K562 (cell line): Measurements from ENCODE around the gene PTGES3L. TPM values are rescaled to one million over a fixed set of nuclear protein-coding genes. Genes with fewer than 3 reads are reported as not detected.
A peak's percentile ranks its signal among the peaks of the same experiment; 100 is the strongest.

Experiments used
- ATF7 ChIP-seq: fragments of 450-650 bp; IDR thresholded peaks from 2 replicates; pipeline ENCODE4 v1.7.1; 2014; ENCODE audit warnings: mild to moderate bottlenecking, moderate library complexity
- BRD4 ChIP-seq: fragments of 200-600 bp; sonication (generic); IDR thresholded peaks from 2 replicates; pipeline ENCODE4 v1.6.1; 2017; ENCODE audit warnings: inconsistent platforms
- DLX4 ChIP-seq: fragments of 250-450 bp; sonication (Bioruptor Pico); IDR thresholded peaks from 2 replicates; pipeline ENCODE4 v1.6.1; 2021; ENCODE audit warnings: mild to moderate bottlenecking
- DNMT1 ChIP-seq: fragments of 450-650 bp; IDR thresholded peaks from 2 replicates; pipeline ENCODE4 v1.6.1; 2016; ENCODE audit warnings: antibody characterized with exemption, mild to moderate bottlenecking
- ELF4 ChIP-seq: fragments of 450-650 bp; formaldehyde crosslinking; IDR thresholded peaks from 2 replicates; pipeline ENCODE4 v1.4.0; 2022; ENCODE audit warnings: missing genetic modification characterization
- FIP1L1 ChIP-seq: fragments of 200-400 bp; formaldehyde crosslinking; IDR thresholded peaks from 2 replicates; pipeline ENCODE4 v1.6.1; 2018; ENCODE audit warnings: mild to moderate bottlenecking, low read depth, low read length; ENCODE audit not compliant: poor library complexity, severe bottlenecking
- HDAC1 ChIP-seq, 2 experiments: fragments of 450-650 bp; IDR thresholded peaks; 2 replicates each; pipeline ENCODE4 v1.6.1; 2016 to 2017; ENCODE audit warnings: inconsistent platforms in 1 of 2, mild to moderate bottlenecking in 1 of 2, moderate library complexity in 1 of 2
- MIER1 ChIP-seq: fragments of 450-650 bp; IDR thresholded peaks from 2 replicates; pipeline ENCODE4 v1.6.1; 2016; ENCODE audit warnings: antibody characterized with exemption, mild to moderate bottlenecking, low read depth
- MYC ChIP-seq, 2 experiments: fragments of 250-450 bp in 1 of 2; sonication (Bioruptor Pico) in 1 of 2; IDR thresholded peaks; 2 replicates each; pipeline versions ENCODE4 v1.5.1 to v1.6.1; 2012 to 2021; ENCODE audit warnings: low read depth in 2 of 2, borderline replicate concordance in 1 of 2, improper control_type of control experiment in 1 of 2, low read length in 1 of 2, mild to moderate bottlenecking in 1 of 2, moderate library complexity in 1 of 2
- NKRF ChIP-seq: fragments of 450-650 bp; IDR thresholded peaks from 2 replicates; pipeline ENCODE4 v1.6.1; 2016; ENCODE audit warnings: borderline replicate concordance
- PBX2 ChIP-seq, 2 experiments: IDR thresholded peaks in 1 of 2; conservative IDR thresholded peaks in 1 of 2; 2 replicates each; pipeline ENCODE4 v1.6.1; 2016; ENCODE audit warnings: low read depth in 2 of 2, mild to moderate bottlenecking in 1 of 2, missing compliant biosample characterization in 1 of 2, missing genetic modification characterization in 1 of 2, moderate library complexity in 1 of 2
- PHF20 ChIP-seq: fragments of 450-650 bp; IDR thresholded peaks from 2 replicates; pipeline ENCODE4 v1.6.1; 2018; ENCODE audit not compliant: partially characterized antibody
- RAD51 ChIP-seq: fragments of 450-650 bp; IDR thresholded peaks from 2 replicates; pipeline ENCODE4 v1.7.1; 2016; ENCODE audit warnings: low read depth, mild to moderate bottlenecking, borderline replicate concordance
- SP1 ChIP-seq: sonication (generic); formaldehyde crosslinking; IDR thresholded peaks from 2 replicates; pipeline ENCODE4 v1.8.1; 2022; ENCODE audit warnings: mild to moderate bottlenecking, missing genetic modification reagents
- SREBF1 ChIP-seq: fragments of 150-350 bp; IDR thresholded peaks from 2 replicates; pipeline ENCODE4 v1.6.1; 2014; ENCODE audit warnings: antibody characterized with exemption, low read depth, low read length, borderline replicate concordance
- ZBTB7A ChIP-seq: IDR thresholded peaks from 2 replicates; pipeline ENCODE4 v1.6.1; 2011; ENCODE audit warnings: low read depth, mild to moderate bottlenecking, low read length, moderate library complexity, borderline replicate concordance; ENCODE audit not compliant: control insufficient read depth
- ZNF121 ChIP-seq: sonication (generic); formaldehyde crosslinking; conservative IDR thresholded peaks from 2 replicates; pipeline ENCODE4 v1.8.0; 2022; ENCODE audit warnings: missing genetic modification reagents
- ZNF766 ChIP-seq: fragments of 200-800 bp; sonication (Bioruptor generic); conservative IDR thresholded peaks from 2 replicates; pipeline ENCODE4 v1.6.1; 2016; ENCODE audit warnings: missing genetic modification characterization, missing compliant biosample characterization
- ZNF77 ChIP-seq: fragments of 250-450 bp; sonication (Bioruptor Pico); IDR thresholded peaks from 2 replicates; pipeline ENCODE4 v1.5.0; 2020
- polyA plus RNA-seq, 8 experiments: library from polyadenylated mRNA; depleted of rRNA in 4 of 8; stranded (reverse) in 5 of 8; unstranded in 3 of 8; fragments of >200 nt; fragmentation: Nextera tagmentation in 2 of 8; fragmentation: Illumina TruSeq in 1 of 8; extraction: Ambion mirVana in 2 of 8; extraction: Trizol in 1 of 8; gene quantifications; 2 replicates each; pipeline versions ENCODE4 v1.2.1 to v1.2.3, GENCODE V29; 2011 to 2014; ENCODE audit warnings: inconsistent platforms in 1 of 8, missing spikeins in 1 of 8
- total RNA-seq, 7 experiments: library from RNA; depleted of rRNA in 6 of 7; stranded (reverse); fragments of >200 nt in 6 of 7; fragmentation: Illumina TruSeq in 2 of 7; extraction: Trizol in 2 of 7; gene quantifications; 2 replicates each; pipeline versions ENCODE4 v1.2.1 to v1.2.3, GENCODE V29; 2011 to 2021; ENCODE audit warnings: low replicate concordance in 1 of 7
- TF ChIP-seq, protein P1 (sequence below): sonication (generic); formaldehyde crosslinking; IDR thresholded peaks from 2 replicates; pipeline ENCODE4 v1.8.1; 2023; ENCODE audit warnings: mild to moderate bottlenecking, missing genetic modification reagents

Gene PTGES3L
- total and polyA plus RNA-seq, 9 of the 15 experiments (the other 6 are each of a cell fraction or from before 2014, with no cell fraction given), result 6.0 to 16.0 (median 9.6) TPM

- TF ChIP-seq, protein P1, sequence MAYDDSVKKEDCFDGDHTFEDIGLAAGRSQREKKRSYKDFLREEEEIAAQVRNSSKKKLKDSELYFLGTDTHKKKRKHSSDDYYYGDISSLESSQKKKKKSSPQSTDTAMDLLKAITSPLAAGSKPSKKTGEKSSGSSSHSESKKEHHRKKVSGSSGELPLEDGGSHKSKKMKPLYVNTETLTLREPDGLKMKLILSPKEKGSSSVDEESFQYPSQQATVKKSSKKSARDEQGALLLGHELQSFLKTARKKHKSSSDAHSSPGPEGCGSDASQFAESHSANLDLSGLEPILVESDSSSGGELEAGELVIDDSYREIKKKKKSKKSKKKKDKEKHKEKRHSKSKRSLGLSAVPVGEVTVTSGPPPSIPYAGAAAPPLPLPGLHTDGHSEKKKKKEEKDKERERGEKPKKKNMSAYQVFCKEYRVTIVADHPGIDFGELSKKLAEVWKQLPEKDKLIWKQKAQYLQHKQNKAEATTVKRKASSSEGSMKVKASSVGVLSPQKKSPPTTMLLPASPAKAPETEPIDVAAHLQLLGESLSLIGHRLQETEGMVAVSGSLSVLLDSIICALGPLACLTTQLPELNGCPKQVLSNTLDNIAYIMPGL (CRISPR knock-in tag), result 0 out of 2 replicates have a peak, but pooled peaks have one; percentile 35
- TF ChIP-seq DLX4 (no peak), SREBF1 (no peak), DNMT1 (no peak), ELF4 (CRISPR knock-in tag) (peak; percentile 42; the same call in 1 of the 2 replicates), RAD51 (no peak), SP1 (CRISPR knock-in tag) (0 out of 2 replicates have a peak, but pooled peaks have one; percentile 42), ZNF121 (no peak), FIP1L1 (peak; percentile 79), MYC (IDR thresholded peaks at IDR 0.05; ENCODE audit: low read depth, low read length) (peak; percentile 18; the same call in 1 of the 2 replicates), MYC (CRISPR knock-in tag; IDR thresholded peaks at IDR 0.05; ENCODE audit: borderline replicate concordance, low read depth) (no peak), ATF7 (peak; percentile 72; the same call in 1 of the 2 replicates), ZNF766 (CRISPR knock-in tag) (0 out of 2 replicates have a peak, but pooled peaks have one; percentile 54), BRD4 (peak; percentile 33; the same call in 1 of the 2 replicates), PBX2 (CRISPR knock-in tag; IDR thresholded peaks at IDR 0.05; ENCODE audit: low read depth) (no peak), PBX2 (tag; conservative IDR thresholded peaks at IDR 0.05; ENCODE audit: low read depth) (no peak), HDAC1 (IDR thresholded peaks at IDR 0.05) (peak in 1 of 2 experiments; percentile 92; a peak in 2 of 4 replicates), MIER1 (no peak), ZBTB7A (peak; percentile 81), NKRF (peak; percentile 90), PHF20 (peak; percentile 39), ZNF77 (CRISPR knock-in tag) (no peak)
Measured at GRCh38 chr17:43021741-43022512, 42.0 kb upstream of the PTGES3L start, which contains the start of gene VAT1 (continued).
